NCI-H2081 treated with DMSO at 0.1 percent for 48 hours (cell line): Measurements from ENCODE around the gene RFTN1.

Experiments
- DNase-seq: peaks from one replicate; lab custom pipeline; 2025; lab: John Stamatoyannopoulos, UW

RFTN1 gene

GRCh38 chr3:16375891-16376290 lies 137.6 kb downstream of the RFTN1 start:
- DNase-seq = no peak

- no peak for DNase-seq
Measured at GRCh38 chr3:16374935-16375245, 138.6 kb downstream of the RFTN1 start.

- DNase-seq = no peak
Measured at GRCh38 chr3:16374047-16374934, 139.2 kb downstream of the RFTN1 start.

- DNase-seq = no peak
Measured at GRCh38 chr3:16373341-16373946, 140.1 kb downstream of the RFTN1 start.

- no peak for DNase-seq
Measured at GRCh38 chr3:16372362-16373292, 140.9 kb downstream of the RFTN1 start.

GRCh38 chr3:16370872-16371740 lies 142.4 kb downstream of the RFTN1 start:
- no peak for DNase-seq

GRCh38 chr3:16370503-16370871 lies 143.0 kb downstream of the RFTN1 start:
- no peak for DNase-seq

GRCh38 chr3:16369885-16370284 lies 143.6 kb downstream of the RFTN1 start:
- DNase-seq = no peak

- DNase-seq = no peak
Measured at GRCh38 chr3:16369276-16369675, 144.2 kb downstream of the RFTN1 start.

- no peak for DNase-seq
Measured at GRCh38 chr3:16366581-16366980, 146.9 kb downstream of the RFTN1 start.

GRCh38 chr3:16365491-16366128 lies 147.9 kb downstream of the RFTN1 start:
- DNase-seq = no peak

GRCh38 chr3:16364963-16365362 lies 148.5 kb downstream of the RFTN1 start:
- DNase-seq = no peak

- no peak for DNase-seq
Measured at GRCh38 chr3:16364323-16364722, 149.2 kb downstream of the RFTN1 start.

- no peak for DNase-seq
Measured at GRCh38 chr3:16363636-16364035, 149.9 kb downstream of the RFTN1 start.

GRCh38 chr3:16362770-16363169 lies 150.7 kb downstream of the RFTN1 start:
- no peak for DNase-seq

GRCh38 chr3:16361087-16361486 lies 152.4 kb downstream of the RFTN1 start:
- no peak for DNase-seq

GRCh38 chr3:16359331-16359730 lies 154.2 kb downstream of the RFTN1 start:
- DNase-seq = no peak

GRCh38 chr3:16358336-16358735 lies 155.2 kb downstream of the RFTN1 start:
- no peak for DNase-seq

- DNase-seq = no peak
Measured at GRCh38 chr3:16357186-16358121, 156.0 kb downstream of the RFTN1 start.

GRCh38 chr3:16355828-16356227 lies 157.7 kb downstream of the RFTN1 start:
- DNase-seq = no peak
